SIG-M5 treated with dmso at 0.1 percent for 504 hours (cell line): Measurements from ENCODE around the gene RYR1.
A peak's percentile ranks its signal among the peaks of the same experiment; 100 is the strongest.
"Not testable (repeated sequence)": the region's sequence is repeated elsewhere in the genome, so short reads cannot be mapped to it uniquely, and the experiment has no call there.

Experiments
- DNase-seq: peaks from one replicate; lab custom pipeline; 2025; ENCODE audit not compliant: unreplicated experiment; lab: John Stamatoyannopoulos, UW

The RYR1 gene

GRCh38 chr19:38537071-38537936, 103.8 kb downstream of the RYR1 start:
- no peak for DNase-seq

- no peak for DNase-seq
Measured at GRCh38 chr19:38538386-38538785, 104.9 kb downstream of the RYR1 start.

GRCh38 chr19:38538793-38539528, 105.5 kb downstream of the RYR1 start:
- DNase-seq, result no peak

- DNase-seq, result no peak
Measured at GRCh38 chr19:38539751-38540150, 106.3 kb downstream of the RYR1 start.

GRCh38 chr19:38542040-38542439, 108.5 kb downstream of the RYR1 start:
- DNase-seq, result no peak

GRCh38 chr19:38543286-38543806, 109.9 kb downstream of the RYR1 start:
- no peak for DNase-seq

- peak; percentile 71 for DNase-seq
Measured at GRCh38 chr19:38543807-38544568, 110.5 kb downstream of the RYR1 start.

GRCh38 chr19:38544569-38545315, 111.3 kb downstream of the RYR1 start:
- DNase-seq, result no peak

GRCh38 chr19:38545596-38545995, 112.1 kb downstream of the RYR1 start:
- DNase-seq, result no peak

- DNase-seq, result peak; percentile 56
Measured at GRCh38 chr19:38547421-38547820, 113.9 kb downstream of the RYR1 start.

GRCh38 chr19:38549061-38549460, 115.6 kb downstream of the RYR1 start:
- no peak for DNase-seq

GRCh38 chr19:38549942-38550341, 116.5 kb downstream of the RYR1 start:
- DNase-seq, result no peak

- no peak for DNase-seq
Measured at GRCh38 chr19:38550376-38550775, 116.9 kb downstream of the RYR1 start.

- DNase-seq, result no peak
Measured at GRCh38 chr19:38551450-38551813, 117.9 kb downstream of the RYR1 start.

- not testable (repeated sequence) for DNase-seq
Measured at GRCh38 chr19:38553239-38553638, 119.7 kb downstream of the RYR1 start.

GRCh38 chr19:38554676-38555141, 121.2 kb downstream of the RYR1 start:
- no peak for DNase-seq

GRCh38 chr19:38555200-38555599, 121.7 kb downstream of the RYR1 start:
- no peak for DNase-seq

- DNase-seq, result no peak
Measured at GRCh38 chr19:38556521-38557174, 123.2 kb downstream of the RYR1 start.

GRCh38 chr19:38557205-38557799, 123.8 kb downstream of the RYR1 start:
- DNase-seq, result peak; percentile 86

GRCh38 chr19:38558933-38559332, 125.4 kb downstream of the RYR1 start:
- not testable (repeated sequence) for DNase-seq
